ENCODE measurements around the gene KIF5C.

The KIF5C gene

GRCh38 chr2:148888003-148888501 lies 13.0 kb downstream of the KIF5C start:
- DNase-seq, result peak in 3 of 14 donors; percentile 22 to 75 (median 42)

GRCh38 chr2:148888986-148889385 lies 14.0 kb downstream of the KIF5C start:
- DNase-seq, result no peak

- DNase-seq, result no peak
Measured at GRCh38 chr2:148893906-148894305, 18.9 kb downstream of the KIF5C start.

- no peak for DNase-seq
Measured at GRCh38 chr2:148896136-148896535, 21.1 kb downstream of the KIF5C start.

- DNase-seq, result no peak
Measured at GRCh38 chr2:148899638-148900318, 24.8 kb downstream of the KIF5C start.

- no peak for DNase-seq
Measured at GRCh38 chr2:148900350-148900837, 25.4 kb downstream of the KIF5C start.

- no peak for DNase-seq
Measured at GRCh38 chr2:148901142-148901541, 26.1 kb downstream of the KIF5C start.

GRCh38 chr2:148902798-148903197 lies 27.8 kb downstream of the KIF5C start:
- no peak for DNase-seq

- DNase-seq, result no peak
Measured at GRCh38 chr2:148903294-148903693, 28.3 kb downstream of the KIF5C start.

- DNase-seq, result no peak
Measured at GRCh38 chr2:148903979-148904378, 29.0 kb downstream of the KIF5C start.

GRCh38 chr2:148906124-148906523 lies 31.1 kb downstream of the KIF5C start:
- DNase-seq, result no peak

GRCh38 chr2:148907085-148907785 lies 32.2 kb downstream of the KIF5C start:
- DNase-seq, result no peak

GRCh38 chr2:148909114-148909513 lies 34.1 kb downstream of the KIF5C start:
- peak in 3 of 14 donors; percentile 20 to 52 (median 20) for DNase-seq

GRCh38 chr2:148913061-148913460 lies 38.0 kb downstream of the KIF5C start:
- no peak for DNase-seq

GRCh38 chr2:148913492-148913891 lies 38.5 kb downstream of the KIF5C start:
- DNase-seq, result no peak

- DNase-seq, result peak in 8 of 14 donors; percentile 17 to 63 (median 38)
Measured at GRCh38 chr2:148914463-148914862, 39.4 kb downstream of the KIF5C start.

- no peak for DNase-seq
Measured at GRCh38 chr2:148917431-148917830, 42.4 kb downstream of the KIF5C start.

- no peak for DNase-seq
Measured at GRCh38 chr2:148918554-148918953, 43.5 kb downstream of the KIF5C start.

GRCh38 chr2:148920559-148920958 lies 45.5 kb downstream of the KIF5C start:
- DNase-seq, result no peak

- DNase-seq, result no peak
Measured at GRCh38 chr2:148922062-148922461, 47.0 kb downstream of the KIF5C start.

- DNase-seq, result peak in 1 of 14 donors; percentile 91
Measured at GRCh38 chr2:148922776-148923475, 47.9 kb downstream of the KIF5C start.

GRCh38 chr2:148924514-148925178 lies 49.6 kb downstream of the KIF5C start:
- DNase-seq, result no peak
